ENCODE measurements around the gene TRIM27.
"Not testable (repeated sequence)": the region's sequence is repeated elsewhere in the genome, so short reads cannot be mapped to it uniquely, and the experiment has no call there.

GRCh38 chr6:28854405-28854804 lies 69.4 kb downstream of the TRIM27 start:
- TF ChIP-seq ZNF274 (IDR thresholded peaks at IDR 0.05; ENCODE audit: low read depth, low read length); YY1 (IDR thresholded peaks at IDR 0.05; ENCODE audit: insufficient read depth, insufficient read length); SUZ12 (IDR thresholded peaks at IDR 0.05; ENCODE audit: extremely low read depth, insufficient read depth, insufficient read length): not testable (repeated sequence)

Measured in NT2/D1 (cell line).